Heart right ventricle (tissue), 16 donors: ENCODE data around the gene AOX1. TPM values are rescaled to one million over a fixed set of nuclear protein-coding genes. Genes with fewer than 3 reads are reported as not detected.

Experiments
- ATAC-seq, 8 donors: fragments of 200-7000 bp; cut with Tn5 transposase; one replicate each; pipeline ENCODE4 v1.9.1; 2020; ENCODE audit warnings: mild to moderate bottlenecking in 8 of 8, moderate library complexity in 8 of 8, moderate number of reproducible peaks in 1 of 8
- DNase-seq, 2 donors: peaks; one replicate each; pipeline ENCODE4 v3.0.0-alpha.2; 2020
- H3K27ac ChIP-seq, 10 donors: fragments of 200-600 bp; sonication (generic) in 2 of 10; one replicate each; pipeline versions ENCODE4 v1.5.0 to v1.8.0; 2020 to 2022; ENCODE audit warnings: mild to moderate bottlenecking in 3 of 10
- H3K27me3 ChIP-seq, 7 donors: fragments of 200-600 bp; one replicate each; pipeline ENCODE4 v1.8.0; 2021 to 2022; ENCODE audit warnings: mild to moderate bottlenecking in 2 of 7
- H3K36me3 ChIP-seq, 9 donors: fragments of 200-600 bp; sonication (generic) in 1 of 9; one replicate each; pipeline versions ENCODE4 v1.5.0 to v1.8.0; 2020 to 2022; ENCODE audit warnings: mild to moderate bottlenecking in 2 of 9
- H3K4me1 ChIP-seq, 9 donors: fragments of 200-600 bp; sonication (generic) in 1 of 9; one replicate each; pipeline versions ENCODE4 v1.5.0 to v1.8.0; 2020 to 2022; ENCODE audit warnings: mild to moderate bottlenecking in 4 of 9
- H3K4me3 ChIP-seq, 10 donors: fragments of 200-600 bp; sonication (generic) in 2 of 10; one replicate each; pipeline versions ENCODE4 v1.5.0 to v1.8.0; 2020 to 2022; ENCODE audit warnings: mild to moderate bottlenecking in 7 of 10, moderate library complexity in 2 of 10
- H3K9me3 ChIP-seq, 11 donors: fragments of 200-600 bp in 10 of 11; sonication (generic) in 2 of 11; one replicate each; pipeline versions ENCODE4 v1.5.0 to v1.8.0; 2013 to 2022; ENCODE audit warnings: mild to moderate bottlenecking in 2 of 11, control low read depth in 1 of 11, moderate library complexity in 1 of 11
- WGBS, 2 donors: extraction: QIAGEN DNeasy Blood & Tissue Kit; methylation state at CpG; one replicate each; pipeline ENCODE4 v1.1.7; 2013; ENCODE audit warnings: inconsistent platforms in 1 of 2; 5-methylcytosine and 5-hydroxymethylcytosine counted together
- intact Hi-C, 10 donors: fragments of 100-400 bp; cut with DNase I; formaldehyde crosslinking; loops; one replicate each; pipeline versions ENCODE4 v1.11.1 to v1.14.2; 2022
- polyA plus RNA-seq, 2 donors: library from polyadenylated mRNA; stranded (reverse); fragments of 200-250 nt; gene quantifications; one replicate each; pipeline ENCODE4 v1.2.3, GENCODE V29; 2013
- total RNA-seq, 10 donors: library from RNA; stranded (reverse); fragmentation: NEBNext Ultra II Directional in 3 of 10; extraction: Animal tissue kit (Norgen Biotek cat#: 25700) in 3 of 10; gene quantifications; one replicate each; pipeline versions ENCODE4 v1.2.1 to v1.2.4, GENCODE V29; 2021 to 2023
- TF ChIP-seq, protein P1 (sequence below), 9 donors: fragments of 200-600 bp; sonication (generic) in 2 of 9; IDR thresholded peaks; one replicate each; pipeline versions ENCODE4 v1.5.0 to v1.8.0; 2021 to 2022; ENCODE audit warnings: antibody characterized with exemption in 9 of 9, mild to moderate bottlenecking in 5 of 9, moderate library complexity in 1 of 9
- donor health status: Arrhythmogenic right ventricular cardiomyopathy.
- donor health status: ischemic (EF 13 %, LVEDD 7.1; RV severe dilation, severe dysfunction).
- donor health status: healthy with polysubstance abuse.
- donor health status: DM: no; HTN: yes; CAD: no.
- donor health status: DM: no; HTN: no; CAD: no.
- donor health status: ischemic (EF 25% LVEDD 6.9; RV normal size, moderate dysfunction).
- donor health status: ischemic (EF 25% LVEDD 5.7; RV mildly dilated, moderate dysfunction).
- donor health status: healthy.
- donor health status: DM: yes; HTN: yes; CAD: no.
- donor health status: Ischemic cardiomyopathy.
- donor health status: ischemic (EF 35%, LVEDD 5.7; RV mildly dilated, moderate dysfunction).
- donor health status: nonischemic (EF 11% LVEDD 7.7; RV severe dilation, severe dysfunction).
- donor health status: DM: yes; HTN: yes; CAD: no.
- donor health status: PGD.
- donor health status: ischemic (EF 29% LVEDD 5.4; RV normal size, mild dysfunction).
- donor health status: nonischemic (EF 23%, LVEDD 6.1; RV moderate dilation, normal function).

Gene AOX1
- total and polyA plus RNA-seq, 12 donors: 0.72 to 22.3 (median 2.6) TPM

DNA sequence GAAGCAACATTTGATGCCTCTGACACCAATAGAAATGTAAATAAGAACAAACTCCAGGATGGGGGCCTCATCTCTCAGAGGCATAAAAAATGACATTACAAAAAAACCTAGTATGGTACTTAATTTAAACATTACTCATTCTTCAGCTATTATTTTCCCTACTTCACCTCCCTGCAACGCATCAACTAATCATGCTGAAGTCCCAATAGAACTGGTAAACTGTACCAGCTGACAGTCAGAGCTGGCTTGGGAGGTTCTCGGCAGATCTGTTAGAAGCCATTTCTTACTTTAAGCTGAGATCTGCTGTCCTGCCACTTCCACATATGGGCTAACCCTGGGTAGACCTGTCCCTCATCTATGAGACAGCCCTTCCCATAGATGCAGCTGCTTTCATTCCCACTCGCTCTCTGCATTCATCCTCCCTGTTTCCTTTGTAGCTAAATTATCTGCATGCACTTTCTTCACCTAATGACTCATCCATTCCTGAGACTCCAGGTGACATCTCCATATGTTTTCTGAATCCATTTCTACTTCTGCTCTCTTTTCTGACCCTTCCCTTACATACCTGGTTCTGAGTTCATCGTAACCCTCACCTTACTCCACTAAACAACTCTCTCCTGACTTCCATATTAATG, 108.1 kb downstream of the AOX1 start:
- ATAC-seq (no peak), DNase-seq (no peak)
- WGBS, 2 donors: 92% methylated on average over 4 of the region's 4 CpGs
- H3K27me3 ChIP-seq: no peaks in the 10 kb centered on the region
- H3K4me1 ChIP-seq: peaks cover 0 to 14% (median 0%) of the 10 kb centered on the region in 9 donors
- intact Hi-C loops: loop anchor here in 2 of 10 donors (10.0 kb wide), 2 partner anchors 109 to 719 kb away; partner anchors contain the start of gene AOX1 (in 1 of the 2)
- H3K9me3 ChIP-seq: no peaks in the 10 kb centered on the region
- no peak overlapping the region for H3K27ac ChIP-seq
- H3K4me3 ChIP-seq: no peak overlapping the region
- H3K36me3 ChIP-seq: no peaks in the 10 kb centered on the region
- TF ChIP-seq, protein P1, sequence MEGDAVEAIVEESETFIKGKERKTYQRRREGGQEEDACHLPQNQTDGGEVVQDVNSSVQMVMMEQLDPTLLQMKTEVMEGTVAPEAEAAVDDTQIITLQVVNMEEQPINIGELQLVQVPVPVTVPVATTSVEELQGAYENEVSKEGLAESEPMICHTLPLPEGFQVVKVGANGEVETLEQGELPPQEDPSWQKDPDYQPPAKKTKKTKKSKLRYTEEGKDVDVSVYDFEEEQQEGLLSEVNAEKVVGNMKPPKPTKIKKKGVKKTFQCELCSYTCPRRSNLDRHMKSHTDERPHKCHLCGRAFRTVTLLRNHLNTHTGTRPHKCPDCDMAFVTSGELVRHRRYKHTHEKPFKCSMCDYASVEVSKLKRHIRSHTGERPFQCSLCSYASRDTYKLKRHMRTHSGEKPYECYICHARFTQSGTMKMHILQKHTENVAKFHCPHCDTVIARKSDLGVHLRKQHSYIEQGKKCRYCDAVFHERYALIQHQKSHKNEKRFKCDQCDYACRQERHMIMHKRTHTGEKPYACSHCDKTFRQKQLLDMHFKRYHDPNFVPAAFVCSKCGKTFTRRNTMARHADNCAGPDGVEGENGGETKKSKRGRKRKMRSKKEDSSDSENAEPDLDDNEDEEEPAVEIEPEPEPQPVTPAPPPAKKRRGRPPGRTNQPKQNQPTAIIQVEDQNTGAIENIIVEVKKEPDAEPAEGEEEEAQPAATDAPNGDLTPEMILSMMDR (IDR thresholded peaks at IDR 0.05): no peak

- peak; percentile 13 to 32 for DNase-seq
- Histone ChIP-seq H3K9me3 (no peaks in the 10 kb centered on the region), H3K4me3 (no peak overlapping the region), H3K36me3 (no peaks in the 10 kb centered on the region), H3K4me1 (peaks cover 0 to 14% (median 0%) of the 10 kb centered on the region in 9 donors), H3K27me3 (no peaks in the 10 kb centered on the region), H3K27ac (peak overlapping the region in 1 of 10 donors; percentile 20)
- ATAC-seq: peak in 7 of 8 donors; percentile 56 to 90 (median 67)
- intact Hi-C loops: loop anchor here in 2 of 10 donors (10.0 kb wide), 2 partner anchors 110 to 720 kb away; partner anchors contain the start of gene AOX1 (in 1 of the 2)
- WGBS, 2 donors: 44 to 62% methylated on average over 4 of the region's 4 CpGs
- TF ChIP-seq, protein P1 (IDR thresholded peaks at IDR 0.05): no peak
Measured at GRCh38 chr2:200695191-200695590, 109.4 kb downstream of the AOX1 start.

GRCh38 chr2:200695601-200696000, 109.8 kb downstream of the AOX1 start:
- peak in 2 of 8 donors; percentile 12 to 34 for ATAC-seq
- Histone ChIP-seq H3K27me3 (no peaks in the 10 kb centered on the region), H3K9me3 (no peaks in the 10 kb centered on the region), H3K27ac (no peak overlapping the region), H3K36me3 (no peaks in the 10 kb centered on the region), H3K4me3 (no peak overlapping the region), H3K4me1 (peaks cover 0 to 14% (median 0%) of the 10 kb centered on the region in 9 donors)
- DNase-seq: no peak
- intact Hi-C loops: loop anchor here in 2 of 10 donors (10.0 kb wide), 2 partner anchors 111 to 721 kb away; partner anchors contain the start of gene AOX1 (in 1 of the 2)
- WGBS, 2 donors: 81 to 84% methylated on average over 6 of the region's 6 CpGs
- TF ChIP-seq, protein P1 (IDR thresholded peaks at IDR 0.05): no peak

DNA sequence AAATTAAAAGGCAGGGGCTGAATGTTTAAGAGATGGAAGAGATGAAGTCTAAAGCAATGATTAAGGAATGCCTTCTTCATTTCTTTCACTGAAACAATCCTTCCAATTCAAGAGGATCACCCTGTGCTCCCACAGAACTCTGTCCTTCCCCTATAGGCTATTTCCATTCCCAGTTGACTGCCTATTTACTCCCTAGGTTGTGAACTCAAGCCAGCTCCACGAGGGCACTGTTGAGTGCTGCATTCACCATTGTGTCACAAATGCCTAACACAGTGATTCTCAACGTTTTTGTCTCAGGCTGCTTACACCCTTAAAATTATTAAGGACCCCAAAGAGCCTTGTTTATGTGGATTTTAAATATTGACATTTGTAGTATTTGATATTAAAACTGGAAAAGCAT, 112.4 kb downstream of the AOX1 start:
- intact Hi-C loops: loop anchor here in 2 of 10 donors (10.0 kb wide), 2 partner anchors 113 to 723 kb away; partner anchors contain the start of gene AOX1 (in 1 of the 2)
- H3K4me3 ChIP-seq: no peak overlapping the region
- H3K36me3 ChIP-seq: no peaks in the 10 kb centered on the region
- TF ChIP-seq, protein P1 (IDR thresholded peaks at IDR 0.05): no peak
- ATAC-seq: no peak
- 21 to 37% methylated on average over 2 of the region's 2 CpGs for WGBS, 2 donors
- DNase-seq: no peak
- H3K27ac ChIP-seq: no peak overlapping the region
- H3K27me3 ChIP-seq: no peaks in the 10 kb centered on the region
- peaks cover 0 to 14% (median 0%) of the 10 kb centered on the region in 9 donors for H3K4me1 ChIP-seq
- no peaks in the 10 kb centered on the region for H3K9me3 ChIP-seq
